Trophoblast cell (in vitro differentiated cells and primary cell): Measurements from ENCODE around the gene CALN1.

Experiments
- DNase-seq, 2 donors: peaks; one replicate each; pipeline ENCODE4 v3.0.0-alpha.2; 2016
- H2AFZ ChIP-seq: 2 replicates; pipeline ENCODE4 v1.6.1; 2013; ENCODE audit warnings: low read length, moderate library complexity, mild to moderate bottlenecking; ENCODE audit not compliant: insufficient read depth, poor library complexity
- H2AK5ac ChIP-seq: 2 replicates; pipeline ENCODE4 v1.6.1; 2013; ENCODE audit warnings: mild to moderate bottlenecking, low read length
- H2BK120ac ChIP-seq: 2 replicates; pipeline ENCODE4 v1.6.1; 2013; ENCODE audit warnings: low read length, mild to moderate bottlenecking, moderate library complexity; ENCODE audit not compliant: insufficient read depth, poor library complexity
- H2BK12ac ChIP-seq: 2 replicates; pipeline ENCODE4 v1.6.1; 2013; ENCODE audit warnings: mild to moderate bottlenecking, low read length, moderate library complexity
- H2BK5ac ChIP-seq: 2 replicates; pipeline ENCODE4 v1.6.1; 2013; ENCODE audit warnings: low read length, low read depth, moderate library complexity, mild to moderate bottlenecking; ENCODE audit not compliant: poor library complexity
- H3K14ac ChIP-seq: 2 replicates; pipeline ENCODE4 v1.6.1; 2013; ENCODE audit warnings: mild to moderate bottlenecking, low read length
- H3K18ac ChIP-seq: 2 replicates; pipeline ENCODE4 v1.6.1; 2013; ENCODE audit warnings: mild to moderate bottlenecking, low read length
- H3K23ac ChIP-seq: 2 replicates; pipeline ENCODE4 v1.6.1; 2013; ENCODE audit warnings: low read length
- H3K27ac ChIP-seq: 2 replicates; pipeline ENCODE4 v1.5.1; 2013; ENCODE audit warnings: low read depth, mild to moderate bottlenecking, inconsistent platforms, low read length, moderate library complexity
- H3K27me3 ChIP-seq: 2 replicates; pipeline ENCODE4 v1.6.1; 2013; ENCODE audit warnings: inconsistent platforms, mild to moderate bottlenecking, low read length, moderate library complexity; ENCODE audit not compliant: insufficient read depth
- H3K36me3 ChIP-seq, 2 experiments: 1 replicate in 1 of 2; 2 replicates in 1 of 2; pipeline ENCODE4 v1.6.1; 2013; ENCODE audit warnings: low read length in 2 of 2, mild to moderate bottlenecking in 2 of 2, moderate library complexity in 1 of 2; ENCODE audit not compliant: insufficient read depth in 2 of 2, control insufficient read depth in 1 of 2
- H3K4ac ChIP-seq: 2 replicates; pipeline ENCODE4 v1.6.1; 2013; ENCODE audit warnings: low read depth, mild to moderate bottlenecking, low read length, moderate library complexity
- H3K4me1 ChIP-seq, 2 experiments: 1 replicate in 1 of 2; 2 replicates in 1 of 2; pipeline ENCODE4 v1.6.1; 2013; ENCODE audit warnings: low read length in 2 of 2, mild to moderate bottlenecking in 2 of 2, moderate library complexity in 1 of 2; ENCODE audit not compliant: insufficient read depth in 2 of 2, control insufficient read depth in 1 of 2
- H3K4me2 ChIP-seq: 2 replicates; pipeline ENCODE4 v1.6.1; 2013; ENCODE audit warnings: inconsistent platforms, mild to moderate bottlenecking, low read length, moderate library complexity
- H3K4me3 ChIP-seq: 2 replicates; pipeline ENCODE4 v1.5.1; 2013; ENCODE audit warnings: mild to moderate bottlenecking, low read depth, low read length, inconsistent platforms
- H3K79me1 ChIP-seq: one replicate; pipeline ENCODE4 v1.6.1; 2013; ENCODE audit warnings: low read length
- H3K79me2 ChIP-seq: 2 replicates; pipeline ENCODE4 v1.6.1; 2013; ENCODE audit warnings: low read length, mild to moderate bottlenecking; ENCODE audit not compliant: control insufficient read depth, insufficient read depth, poor library complexity
- H3K9ac ChIP-seq: 2 replicates; pipeline ENCODE4 v1.6.1; 2013; ENCODE audit warnings: mild to moderate bottlenecking, low read length
- H3K9me3 ChIP-seq: 2 replicates; pipeline ENCODE4 v1.6.1; 2013; ENCODE audit warnings: low read depth, mild to moderate bottlenecking, control low read depth, inconsistent platforms, low read length; ENCODE audit not compliant: insufficient read depth
- H4K12ac ChIP-seq: 2 replicates; pipeline ENCODE4 v1.6.1; 2013; ENCODE audit warnings: low read depth, mild to moderate bottlenecking, low read length, moderate library complexity
- H4K8ac ChIP-seq: 2 replicates; pipeline ENCODE4 v1.6.1; 2013; ENCODE audit warnings: low read depth, mild to moderate bottlenecking, low read length, moderate library complexity
- H4K91ac ChIP-seq: one replicate; pipeline ENCODE4 v1.6.1; 2013; ENCODE audit warnings: low read depth, mild to moderate bottlenecking, low read length, moderate library complexity
- WGBS: extraction: QIAGEN DNeasy Blood & Tissue Kit; methylation state at CpG from one replicate; pipeline ENCODE4 v1.1.7; 2013; ENCODE audit warnings: missing lambda C conversion rate; ENCODE audit not compliant: insufficient read length, insufficient coverage; ENCODE audit errors: extremely low coverage; 5-methylcytosine and 5-hydroxymethylcytosine counted together

Gene CALN1

GRCh38 chr7:72272479-72272878 lies 139.7 kb downstream of the CALN1 start:
- Histone ChIP-seq H3K4me1 (no peaks in the 10 kb centered on the region), H3K79me1 (no peaks in the 10 kb centered on the region)

GRCh38 chr7:72268796-72269195 lies 143.3 kb downstream of the CALN1 start:
- Histone ChIP-seq H3K36me3 (no peaks in the 10 kb centered on the region), H4K12ac (no peak overlapping the region), H2AFZ (no peak overlapping the region), H3K27ac (no peak overlapping the region), H2AK5ac (no peak overlapping the region), H3K4me2 (no peak overlapping the region), H3K18ac (no peak overlapping the region), H3K9ac (no peak overlapping the region), H3K9me3 (no peaks in the 10 kb centered on the region), H3K79me1 (no peaks in the 10 kb centered on the region), H4K8ac (no peak overlapping the region), H2BK12ac (no peak overlapping the region), H3K14ac (no peak overlapping the region), H3K4me3 (no peak overlapping the region), H2BK120ac (no peak overlapping the region), H3K4ac (no peak overlapping the region), H3K79me2 (no peaks in the 10 kb centered on the region), H3K27me3 (no peaks in the 10 kb centered on the region), H4K91ac (no peak overlapping the region), H3K4me1 (no peaks in the 10 kb centered on the region), H3K23ac (no peak overlapping the region), H2BK5ac (no peak overlapping the region)
- WGBS: no CpG with 5 or more reads among the region's 3 CpGs
- no peak for DNase-seq

More at GRCh38 chr7:72272479-72272878, 139.7 kb downstream of the CALN1 start:
- Histone ChIP-seq H3K14ac (no peak overlapping the region), H3K4me2 (no peak overlapping the region), H4K12ac (no peak overlapping the region), H3K27ac (no peak overlapping the region), H2AFZ (no peak overlapping the region), H3K36me3 (no peaks in the 10 kb centered on the region), H3K4ac (no peak overlapping the region), H3K9me3 (no peaks in the 10 kb centered on the region), H3K27me3 (peaks cover 2% of the 10 kb centered on the region), H2AK5ac (no peak overlapping the region), H2BK5ac (no peak overlapping the region), H2BK120ac (no peak overlapping the region), H3K4me3 (no peak overlapping the region), H3K9ac (no peak overlapping the region), H4K91ac (no peak overlapping the region), H2BK12ac (no peak overlapping the region), H3K18ac (no peak overlapping the region), H4K8ac (no peak overlapping the region), H3K23ac (no peak overlapping the region), H3K79me2 (no peaks in the 10 kb centered on the region)
- no CpG with 5 or more reads among the region's 6 CpGs for WGBS
- DNase-seq: no peak

GRCh38 chr7:72268090-72268489 lies 144.0 kb downstream of the CALN1 start:
- H3K4ac ChIP-seq: no peak overlapping the region
- no peak overlapping the region for H3K23ac ChIP-seq
- no peak overlapping the region for H3K4me2 ChIP-seq
- no peaks in the 10 kb centered on the region for H3K79me1 ChIP-seq
- no peaks in the 10 kb centered on the region for H3K27me3 ChIP-seq
- DNase-seq: no peak
- no peaks in the 10 kb centered on the region for H3K79me2 ChIP-seq
- H4K12ac ChIP-seq: no peak overlapping the region
- H3K9ac ChIP-seq: no peak overlapping the region
- no peak overlapping the region for H2AK5ac ChIP-seq
- no peak overlapping the region for H3K18ac ChIP-seq
- H3K14ac ChIP-seq: no peak overlapping the region
- H4K91ac ChIP-seq: no peak overlapping the region
- no peaks in the 10 kb centered on the region for H3K4me1 ChIP-seq
- no peak overlapping the region for H2BK12ac ChIP-seq
- H2BK5ac ChIP-seq: no peak overlapping the region
- no peaks in the 10 kb centered on the region for H3K9me3 ChIP-seq
- no peaks in the 10 kb centered on the region for H3K36me3 ChIP-seq
- no peak overlapping the region for H2BK120ac ChIP-seq
- H3K4me3 ChIP-seq: no peak overlapping the region
- no peak overlapping the region for H2AFZ ChIP-seq
- no peak overlapping the region for H4K8ac ChIP-seq
- H3K27ac ChIP-seq: no peak overlapping the region
- WGBS: no CpG with 5 or more reads among the region's 2 CpGs

DNA sequence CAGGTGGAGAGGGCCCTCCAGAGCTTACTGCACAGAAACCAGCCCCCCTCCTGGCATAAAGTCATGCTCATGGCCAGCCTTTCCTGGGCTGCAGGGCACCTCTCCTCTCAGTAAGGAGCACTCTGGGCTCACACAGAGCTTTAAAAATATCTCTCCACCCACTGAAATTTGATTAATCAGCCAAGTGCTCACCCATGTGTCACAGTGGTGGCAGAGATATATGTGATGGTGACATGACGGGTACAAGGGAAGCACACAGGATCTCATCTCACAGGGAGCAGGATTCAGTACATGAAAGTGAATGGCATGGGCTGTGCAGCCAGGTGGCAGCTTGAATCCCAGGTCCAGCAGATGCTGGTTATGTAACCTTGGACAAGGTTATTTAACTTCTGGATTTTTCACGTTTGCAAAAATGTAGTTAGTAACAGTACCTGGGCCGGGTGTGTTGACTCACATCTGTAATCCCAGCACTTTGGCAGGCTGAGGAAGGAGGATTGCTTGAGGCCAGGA lies 144.8 kb downstream of the CALN1 start:
- Histone ChIP-seq H3K18ac (no peak overlapping the region), H2AFZ (no peak overlapping the region), H3K4me3 (no peak overlapping the region), H4K8ac (no peak overlapping the region), H4K91ac (no peak overlapping the region), H3K79me1 (no peaks in the 10 kb centered on the region), H3K27ac (no peak overlapping the region), H2AK5ac (no peak overlapping the region), H2BK120ac (no peak overlapping the region), H3K9me3 (no peaks in the 10 kb centered on the region), H3K14ac (no peak overlapping the region), H2BK5ac (no peak overlapping the region), H3K27me3 (no peaks in the 10 kb centered on the region), H3K4me2 (no peak overlapping the region), H3K4ac (no peak overlapping the region), H3K36me3 (no peaks in the 10 kb centered on the region), H4K12ac (no peak overlapping the region), H3K79me2 (no peaks in the 10 kb centered on the region), H2BK12ac (no peak overlapping the region), H3K9ac (no peak overlapping the region), H3K23ac (no peak overlapping the region), H3K4me1 (no peaks in the 10 kb centered on the region)
- no peak for DNase-seq
- WGBS: no CpG with 5 or more reads among the region's 3 CpGs
